Peyer's patch (tissue), 4 donors: Measurements from ENCODE around the gene C2orf72.

Experiments
- CTCF ChIP-seq, 6 experiments: fragments of 450-650 bp in 4 of 6; fragments of 200-600 bp in 2 of 6; sonication (generic) in 1 of 6; IDR thresholded peaks; one replicate each; pipeline ENCODE4 v1.5.1; 2017 to 2019; ENCODE audit warnings: antibody characterized with exemption in 6 of 6, mild to moderate bottlenecking in 3 of 6, moderate library complexity in 1 of 6
- POLR2A ChIP-seq, 2 donors: fragments of 450-650 bp; IDR thresholded peaks; one replicate each; pipeline ENCODE4 v1.5.1; 2017; ENCODE audit warnings: antibody characterized with exemption in 2 of 2, mild to moderate bottlenecking in 2 of 2, moderate library complexity in 2 of 2

- TF ChIP-seq CTCF (IDR thresholded peaks at IDR 0.05) (no peak), POLR2A (IDR thresholded peaks at IDR 0.05) (no peak)
Observed at GRCh38 chr2:231049286-231050017, 12.1 kb downstream of the C2orf72 start.
